Colonic mucosa (tissue), 4 donors: ENCODE measurements around the gene PMVK. TPM values are rescaled to one million over a fixed set of nuclear protein-coding genes. Genes with fewer than 3 reads are reported as not detected.

Experiments used
- DNase-seq: peaks from one replicate; pipeline ENCODE4 v3.0.0-alpha.2; 2020
- H3K27ac ChIP-seq: fragments of 200-600 bp; one replicate; pipeline ENCODE4 v1.8.0; 2021
- H3K27me3 ChIP-seq: fragments of 200-600 bp; one replicate; pipeline ENCODE4 v1.8.0; 2021
- H3K36me3 ChIP-seq: fragments of 200-600 bp; one replicate; pipeline ENCODE4 v1.8.0; 2021
- H3K4me1 ChIP-seq: fragments of 200-600 bp; one replicate; pipeline ENCODE4 v1.8.0; 2021; ENCODE audit warnings: mild to moderate bottlenecking
- H3K4me3 ChIP-seq: fragments of 200-600 bp; one replicate; pipeline ENCODE4 v1.8.0; 2021
- H3K9ac ChIP-seq, 2 donors: one replicate each; pipeline ENCODE4 v1.7.0; 2013; ENCODE audit warnings: control low read depth in 2 of 2, low read depth in 2 of 2, low read length in 2 of 2
- H3K9me3 ChIP-seq: fragments of 200-600 bp; one replicate; pipeline ENCODE4 v1.8.0; 2021
- intact Hi-C: fragments of 100-400 bp; cut with DNase I; formaldehyde crosslinking; loops from one replicate; pipeline ENCODE4 v1.14.1; 2022
- microRNA-seq: library from miRNA; unstranded; fragments of <30 nt; microRNA quantifications from one replicate; pipeline ENCODE4, GENCODE V29; 2019
- total RNA-seq, 2 donors: library from RNA; stranded (reverse); fragmentation: NEBNext Ultra II Directional in 1 of 2; extraction: Animal tissue kit (Norgen Biotek cat#: 25700) in 1 of 2; gene quantifications; one replicate each; pipeline ENCODE4 v1.2.1, GENCODE V29; 2021
- TF ChIP-seq, protein P1 (sequence below): fragments of 200-600 bp; IDR thresholded peaks from one replicate; pipeline ENCODE4 v1.8.0; 2022; ENCODE audit warnings: antibody characterized with exemption, mild to moderate bottlenecking
- donor health status: healthy.
- donor health status: DM: no; HTN: no; CAD: no.
- donor health status: DM: no; HTN: no; CAD: no.

The PMVK gene
- total RNA-seq, 2 donors from 2014 or later, result 32.0 to 46.5 TPM

DNA sequence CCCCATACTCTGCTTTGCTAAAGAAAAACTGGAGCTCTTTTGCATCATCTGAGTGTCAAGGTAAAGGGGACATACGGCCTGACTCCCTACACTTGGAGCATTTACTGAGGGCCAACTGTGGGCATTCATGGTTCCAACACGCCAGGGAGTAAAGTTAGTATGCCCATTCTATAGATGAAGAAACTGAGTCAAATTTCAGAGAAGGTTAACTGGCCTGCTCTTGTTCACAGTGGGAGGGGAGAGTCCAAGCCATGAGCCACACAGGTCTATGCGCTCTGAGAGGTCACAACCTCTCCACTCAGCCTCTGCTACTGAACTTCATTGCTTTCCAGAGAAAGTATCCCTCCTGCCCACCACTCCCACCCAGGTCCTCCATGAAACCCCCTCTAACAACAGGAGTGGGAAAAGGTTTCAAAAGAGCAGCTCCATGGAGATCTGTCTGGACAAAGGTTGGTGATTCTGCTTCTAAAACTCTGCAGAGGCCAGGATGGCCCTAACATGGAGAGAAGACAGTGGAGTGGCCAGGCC is 59.6 kb downstream of the PMVK start:
- intact Hi-C loops, result loop anchor here (5.0 kb wide), 2 partner anchors 115 to 320 kb away; partner anchors contain the start of gene UBE2Q1
- H3K27me3 ChIP-seq, result no peaks in the 10 kb centered on the region
- H3K27ac ChIP-seq, result no peak overlapping the region
- H3K9ac ChIP-seq, result no peak overlapping the region
- TF ChIP-seq, protein P1, sequence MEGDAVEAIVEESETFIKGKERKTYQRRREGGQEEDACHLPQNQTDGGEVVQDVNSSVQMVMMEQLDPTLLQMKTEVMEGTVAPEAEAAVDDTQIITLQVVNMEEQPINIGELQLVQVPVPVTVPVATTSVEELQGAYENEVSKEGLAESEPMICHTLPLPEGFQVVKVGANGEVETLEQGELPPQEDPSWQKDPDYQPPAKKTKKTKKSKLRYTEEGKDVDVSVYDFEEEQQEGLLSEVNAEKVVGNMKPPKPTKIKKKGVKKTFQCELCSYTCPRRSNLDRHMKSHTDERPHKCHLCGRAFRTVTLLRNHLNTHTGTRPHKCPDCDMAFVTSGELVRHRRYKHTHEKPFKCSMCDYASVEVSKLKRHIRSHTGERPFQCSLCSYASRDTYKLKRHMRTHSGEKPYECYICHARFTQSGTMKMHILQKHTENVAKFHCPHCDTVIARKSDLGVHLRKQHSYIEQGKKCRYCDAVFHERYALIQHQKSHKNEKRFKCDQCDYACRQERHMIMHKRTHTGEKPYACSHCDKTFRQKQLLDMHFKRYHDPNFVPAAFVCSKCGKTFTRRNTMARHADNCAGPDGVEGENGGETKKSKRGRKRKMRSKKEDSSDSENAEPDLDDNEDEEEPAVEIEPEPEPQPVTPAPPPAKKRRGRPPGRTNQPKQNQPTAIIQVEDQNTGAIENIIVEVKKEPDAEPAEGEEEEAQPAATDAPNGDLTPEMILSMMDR, result no peak
- no peaks in the 10 kb centered on the region for H3K9me3 ChIP-seq
- H3K4me1 ChIP-seq, result no peaks in the 10 kb centered on the region
- H3K4me3 ChIP-seq, result no peak overlapping the region
- no peaks in the 10 kb centered on the region for H3K36me3 ChIP-seq
- DNase-seq, result no peak

Small RNA genes lying within 50 kb of the gene (microRNA-seq; reads per million reads assigned to microRNA genes)
- not detected for gene MIR4258

Other genes starting within 250 kb of the PMVK start
- 1 to 10 TPM in 1 of 2 donors, under 1 TPM in 1; 0.99 to 2.5 TPM for gene KCNN3, start 66.4 kb downstream of the PMVK start, total RNA-seq
- 10 to 100 TPM; 22.0 to 51.4 TPM for gene PBXIP1, start 19.4 kb upstream of the PMVK start, total RNA-seq
- 10 to 100 TPM; 25.8 to 33.8 TPM for gene PYGO2, start 25.1 kb upstream of the PMVK start, total RNA-seq
- gene SHC1, start 34.0 kb upstream of the PMVK start, total RNA-seq, result 100 to 1,000 TPM in 1 of 2 donors, 10 to 100 TPM in 1; 98.3 to 104 TPM
- gene CKS1B, start 38.0 kb upstream of the PMVK start, total RNA-seq, result 10 to 100 TPM; 49.5 to 76.5 TPM
- gene FLAD1, start 46.6 kb upstream of the PMVK start, total RNA-seq, result 10 to 100 TPM; 28.2 to 46.1 TPM
- not detected for gene LENEP, start 56.9 kb upstream of the PMVK start, total RNA-seq
- 100 to 1,000 TPM; 185 to 205 TPM for gene ZBTB7B, start 66.1 kb upstream of the PMVK start, total RNA-seq
- gene DCST2, start 97.1 kb upstream of the PMVK start, total RNA-seq, result 1 to 10 TPM; 1.7 to 1.9 TPM
- gene DCST1, start 97.1 kb upstream of the PMVK start, total RNA-seq, result not detected
- gene ADAM15, start 114.6 kb upstream of the PMVK start, total RNA-seq, result 100 to 1,000 TPM; 101 to 228 TPM
- 10 to 100 TPM; 26.1 to 27.2 TPM for gene EFNA4, start 127.0 kb upstream of the PMVK start, total RNA-seq
- gene EFNA3, start 142.1 kb upstream of the PMVK start, total RNA-seq, result 10 to 100 TPM; 12.7 to 21.4 TPM
- gene EFNA1, start 191.2 kb upstream of the PMVK start, total RNA-seq, result 100 to 1,000 TPM in 1 of 2 donors, 10 to 100 TPM in 1; 61.3 to 125 TPM
- 100 to 1,000 TPM; 102 to 130 TPM for gene SLC50A1, start 199.1 kb upstream of the PMVK start, total RNA-seq
- gene DPM3, start 203.8 kb upstream of the PMVK start, total RNA-seq, result 100 to 1,000 TPM; 149 to 182 TPM
- 100 to 1,000 TPM; 140 to 172 TPM for gene KRTCAP2, start 236.6 kb upstream of the PMVK start, total RNA-seq
- under 1 TPM; 0.10 to 0.19 TPM for gene TRIM46, start 237.1 kb upstream of the PMVK start, total RNA-seq